ENCODE data around the gene HOXA5. TPM values are rescaled to one million over a fixed set of nuclear protein-coding genes. Genes with fewer than 3 reads are reported as not detected.

HOXA5 gene
- total RNA-seq, 2 experiments from 2014 or later: 3.4 to 7.4 TPM

- Histone ChIP-seq H3K4me1 (ENCODE audit: insufficient read depth, low read length, poor library complexity, severe bottlenecking) (no peaks in the 10 kb centered on the region), H4K20me1 (ENCODE audit: insufficient read depth, low read length) (no peaks in the 10 kb centered on the region), H3K4me2 (ENCODE audit: low read length) (no peak overlapping the region), H3K9me2 (ENCODE audit: insufficient read depth, low read length) (no peaks in the 10 kb centered on the region), H3K79me2 (ENCODE audit: insufficient read depth, low read depth, low read length) (no peaks in the 10 kb centered on the region), H3K9me3 (ENCODE audit: low read length) (no peaks in the 10 kb centered on the region), H3K27ac (ENCODE audit: low read depth, low read length, poor library complexity, severe bottlenecking) (no peak overlapping the region), H3K36me3 (ENCODE audit: insufficient read depth, low read length) (no peaks in the 10 kb centered on the region), H2AFZ (ENCODE audit: low read length) (no peak overlapping the region), H3K4me3 (ENCODE audit: low read depth, low read length, poor library complexity, severe bottlenecking) (no peak overlapping the region)
- intact Hi-C loops (cut with micrococcal nuclease; ENCODE audit: unreplicated experiment): loop anchor here (10.0 kb wide), 2 partner anchors 473 to 833 kb away; partner anchors contain the start of gene HIBADH
- ChIA-PET POLR2A (no interaction called here), CTCF (ENCODE audit: unreplicated experiment) (no interaction called here)
- no peak for TF ChIP-seq EZH2phosphoT487 (IDR thresholded peaks at IDR 0.05; ENCODE audit: borderline replicate concordance, low read depth, low read length)
- TF ChIP-seq CTCF (conservative IDR thresholded peaks at IDR 0.05; ENCODE audit: low read length): no peak
- BruUV-seq (replicated peaks): no TSS peak
- DNase-seq (ENCODE audit: low spot score): no peak
Measured at GRCh38 chr7:27191833-27192545, 48.5 kb upstream of the HOXA5 start.

GRCh38 chr7:27191161-27191731, 47.8 kb upstream of the HOXA5 start:
- ChIA-PET CTCF (ENCODE audit: unreplicated experiment) (no interaction called here), POLR2A (no interaction called here)
- Histone ChIP-seq H2AFZ (ENCODE audit: low read length) (no peak overlapping the region), H3K27ac (ENCODE audit: low read depth, low read length, poor library complexity, severe bottlenecking) (no peak overlapping the region), H3K79me2 (ENCODE audit: insufficient read depth, low read depth, low read length) (no peaks in the 10 kb centered on the region), H3K9me2 (ENCODE audit: insufficient read depth, low read length) (no peaks in the 10 kb centered on the region), H3K4me1 (ENCODE audit: insufficient read depth, low read length, poor library complexity, severe bottlenecking) (no peaks in the 10 kb centered on the region), H3K9me3 (ENCODE audit: low read length) (no peaks in the 10 kb centered on the region), H3K36me3 (ENCODE audit: insufficient read depth, low read length) (no peaks in the 10 kb centered on the region), H3K4me2 (ENCODE audit: low read length) (no peak overlapping the region), H4K20me1 (ENCODE audit: insufficient read depth, low read length) (no peaks in the 10 kb centered on the region), H3K4me3 (ENCODE audit: low read depth, low read length, poor library complexity, severe bottlenecking) (no peak overlapping the region)
- TF ChIP-seq EZH2phosphoT487 (IDR thresholded peaks at IDR 0.05; ENCODE audit: borderline replicate concordance, low read depth, low read length) (no peak), CTCF (conservative IDR thresholded peaks at IDR 0.05; ENCODE audit: low read length) (no peak)
- intact Hi-C loops (cut with micrococcal nuclease; ENCODE audit: unreplicated experiment): loop anchor here (10.0 kb wide), 2 partner anchors 474 to 834 kb away; partner anchors contain the start of gene HIBADH
- no TSS peak for BruUV-seq (replicated peaks)
- DNase-seq (ENCODE audit: low spot score): no peak

All from OCI-LY7 (cell line).